AG04450 (cell line): ENCODE results near the gene OR2T34. TPM values are rescaled to one million over a fixed set of nuclear protein-coding genes. Genes with fewer than 3 reads are reported as not detected.

ENCODE experiments used
- CTCF ChIA-PET: fragments of 300-600, 350-600 bp; formaldehyde crosslinking; extraction: SDS; loops from one replicate; lab custom pipeline; 2022; ENCODE audit warnings: antibody characterized with exemption, inconsistent platforms; lab: Charles Lee
- POLR2A ChIA-PET: fragments of 350-600 bp; formaldehyde crosslinking; extraction: SDS; loops from one replicate; lab custom pipeline; 2021; ENCODE audit warnings: antibody characterized with exemption, inconsistent platforms; lab: Yijun Ruan, JAX
- DNase-seq: peaks from one replicate; pipeline ENCODE4 v3.0.0-alpha.2; 2011; ENCODE audit warnings: low read depth, low spot score
- H3K27ac ChIP-seq: one replicate; pipeline ENCODE4 v1.5.1; 2012; ENCODE audit warnings: low read depth, low read length, control low read depth
- H3K27me3 ChIP-seq: one replicate; pipeline ENCODE4 v1.6.0; 2012; ENCODE audit warnings: low read length; ENCODE audit not compliant: control insufficient read depth, insufficient read depth
- H3K4me3 ChIP-seq: 2 replicates; pipeline ENCODE4 v1.5.1; 2011; ENCODE audit warnings: mild to moderate bottlenecking, low read depth, low read length, control low read depth
- H3K9me3 ChIP-seq: 2 replicates; pipeline ENCODE4 v1.5.1; 2012; ENCODE audit warnings: low read length; ENCODE audit not compliant: control insufficient read depth, insufficient read depth
- polyA plus RNA-seq: library from polyadenylated mRNA; depleted of rRNA; stranded (reverse); fragments of >200 nt; gene quantifications from 2 replicates; pipeline ENCODE4 v1.2.3, GENCODE V29; 2011
- TF ChIP-seq, protein P1 (sequence below): IDR thresholded peaks from 2 replicates; pipeline ENCODE4 v1.5.1; 2011; ENCODE audit warnings: low read depth, low read length, control low read depth, inconsistent platforms

Gene OR2T34
- polyA plus RNA-seq, 1 experiment: not detected

DNA sequence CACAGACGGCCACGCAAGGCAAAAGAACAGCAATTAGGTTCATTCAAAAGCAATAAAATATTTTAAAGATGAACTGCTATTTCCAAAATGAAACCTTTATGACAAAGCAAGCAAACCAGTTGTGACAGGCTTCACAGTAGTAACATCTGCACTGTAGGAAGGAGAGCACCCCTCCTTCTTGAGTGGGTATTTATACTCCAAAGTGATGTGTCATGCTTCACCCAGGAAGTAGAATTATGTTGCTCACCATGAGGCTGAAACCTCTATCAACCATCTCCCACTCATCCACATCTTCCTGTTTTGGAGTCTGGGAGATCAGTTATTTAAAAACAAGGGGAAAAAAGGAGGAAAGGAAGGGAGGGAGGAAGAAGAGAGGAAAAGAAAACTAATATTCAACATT is 22.1 kb upstream of the OR2T34 start:
- H3K9me3 ChIP-seq: peaks cover 3% of the 10 kb centered on the region; the same call in 1 of the 2 replicates
- CTCF ChIA-PET: no interaction called here
- POLR2A ChIA-PET: no interaction called here
- no peak overlapping the region for H3K27ac ChIP-seq
- no peak for DNase-seq
- TF ChIP-seq, protein P1, sequence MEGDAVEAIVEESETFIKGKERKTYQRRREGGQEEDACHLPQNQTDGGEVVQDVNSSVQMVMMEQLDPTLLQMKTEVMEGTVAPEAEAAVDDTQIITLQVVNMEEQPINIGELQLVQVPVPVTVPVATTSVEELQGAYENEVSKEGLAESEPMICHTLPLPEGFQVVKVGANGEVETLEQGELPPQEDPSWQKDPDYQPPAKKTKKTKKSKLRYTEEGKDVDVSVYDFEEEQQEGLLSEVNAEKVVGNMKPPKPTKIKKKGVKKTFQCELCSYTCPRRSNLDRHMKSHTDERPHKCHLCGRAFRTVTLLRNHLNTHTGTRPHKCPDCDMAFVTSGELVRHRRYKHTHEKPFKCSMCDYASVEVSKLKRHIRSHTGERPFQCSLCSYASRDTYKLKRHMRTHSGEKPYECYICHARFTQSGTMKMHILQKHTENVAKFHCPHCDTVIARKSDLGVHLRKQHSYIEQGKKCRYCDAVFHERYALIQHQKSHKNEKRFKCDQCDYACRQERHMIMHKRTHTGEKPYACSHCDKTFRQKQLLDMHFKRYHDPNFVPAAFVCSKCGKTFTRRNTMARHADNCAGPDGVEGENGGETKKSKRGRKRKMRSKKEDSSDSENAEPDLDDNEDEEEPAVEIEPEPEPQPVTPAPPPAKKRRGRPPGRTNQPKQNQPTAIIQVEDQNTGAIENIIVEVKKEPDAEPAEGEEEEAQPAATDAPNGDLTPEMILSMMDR: no peak
- no peak overlapping the region for H3K4me3 ChIP-seq
- H3K27me3 ChIP-seq: no peaks in the 10 kb centered on the region

DNA sequence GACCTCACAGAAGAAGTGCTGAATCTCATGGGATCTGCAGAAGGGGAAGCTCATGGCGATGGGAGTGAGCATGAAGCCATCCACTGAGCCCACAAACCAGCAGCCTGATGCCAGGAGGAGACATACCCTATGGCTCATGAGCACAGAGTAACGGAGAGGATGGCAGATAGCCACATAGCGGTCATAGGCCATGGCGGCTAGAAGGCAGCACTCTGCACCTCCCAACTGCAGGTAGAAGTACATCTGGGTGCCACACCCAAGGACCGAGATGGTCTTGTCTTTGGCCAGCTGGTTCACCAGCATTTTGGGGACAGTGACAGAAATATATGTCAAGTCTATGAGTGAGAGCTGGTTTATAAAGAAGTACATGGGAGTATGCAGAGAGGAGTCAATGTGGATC is 18.7 kb upstream of the OR2T34 start:
- no peak overlapping the region for H3K27ac ChIP-seq
- POLR2A ChIA-PET: no interaction called here

DNA sequence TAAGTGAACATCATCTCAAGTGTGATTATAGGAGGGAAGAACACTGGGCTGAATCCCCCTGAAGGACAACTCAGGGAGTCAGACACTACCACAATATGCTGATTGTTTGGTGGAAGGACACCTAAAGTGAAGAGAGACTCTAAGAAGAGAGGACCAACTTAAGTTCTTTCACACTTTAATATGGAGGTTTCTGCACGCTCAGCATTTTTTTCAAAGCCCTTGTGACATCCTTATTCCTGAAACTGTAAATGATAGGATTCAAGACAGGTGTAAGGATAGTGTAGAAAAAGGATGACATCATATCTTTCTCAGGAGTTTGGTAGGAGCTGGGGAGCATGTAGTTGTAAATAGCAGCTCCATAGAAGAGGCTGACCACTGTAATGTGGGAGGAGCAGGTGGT is 18.1 kb upstream of the OR2T34 start:
- TF ChIP-seq, protein P1: no peak
- Histone ChIP-seq H3K27ac (no peak overlapping the region), H3K4me3 (no peak overlapping the region), H3K9me3 (peaks cover 6% of the 10 kb centered on the region), H3K27me3 (no peaks in the 10 kb centered on the region)
- POLR2A ChIA-PET: no interaction called here
- CTCF ChIA-PET: no interaction called here
- DNase-seq: no peak

More for the DNA sequence above, 18.7 kb upstream of the OR2T34 start:
- Histone ChIP-seq H3K4me3 (no peak overlapping the region), H3K9me3 (peaks cover 6% of the 10 kb centered on the region), H3K27me3 (no peaks in the 10 kb centered on the region)
- CTCF ChIA-PET: no interaction called here
- TF ChIP-seq, protein P1: no peak
- DNase-seq: no peak

DNA sequence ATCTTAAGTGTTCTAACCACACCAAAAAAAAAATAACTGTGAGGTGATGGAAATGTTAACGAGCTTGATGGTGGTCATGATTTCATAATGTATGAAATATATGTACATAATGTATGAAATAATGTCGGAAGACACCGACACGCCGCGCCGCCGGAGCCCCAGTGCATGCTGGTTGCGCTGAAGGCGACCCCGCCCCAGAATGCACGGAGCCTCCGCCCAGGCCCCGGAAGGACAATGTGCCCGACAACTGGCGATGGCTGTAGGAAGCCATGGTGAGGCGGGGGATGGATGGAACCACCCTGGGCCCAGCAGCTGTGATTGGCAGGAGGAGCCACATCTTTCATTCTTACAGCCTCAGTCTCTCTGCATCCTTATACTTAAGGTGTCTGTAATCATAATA is 15.5 kb upstream of the OR2T34 start:
- TF ChIP-seq, protein P1: no peak
- Histone ChIP-seq H3K9me3 (peaks cover 6% of the 10 kb centered on the region), H3K27me3 (no peaks in the 10 kb centered on the region), H3K4me3 (no peak overlapping the region), H3K27ac (no peak overlapping the region)
- DNase-seq: no peak
- ChIA-PET POLR2A (no interaction called here), CTCF (no interaction called here)

DNA sequence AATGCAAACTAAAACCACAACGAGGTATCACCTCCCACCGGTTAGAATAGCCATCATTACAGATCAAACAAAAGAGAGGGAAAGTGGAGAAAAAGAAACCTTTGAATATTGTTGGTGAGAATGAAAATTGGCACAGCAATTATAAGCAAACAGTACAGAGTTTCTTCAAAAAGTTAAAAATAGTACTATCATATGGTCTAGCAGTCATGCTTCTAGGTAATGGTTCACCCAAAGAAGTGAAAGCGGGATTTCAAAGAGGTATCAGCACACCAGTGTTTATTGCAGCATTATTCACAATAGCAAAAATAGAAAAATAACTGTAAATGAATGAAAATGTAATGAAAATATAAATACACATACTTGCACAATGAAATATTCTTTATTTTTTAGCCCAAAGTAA is 14.8 kb upstream of the OR2T34 start:
- TF ChIP-seq, protein P1: no peak
- ChIA-PET CTCF (no interaction called here), POLR2A (no interaction called here)
- no peak overlapping the region for H3K27ac ChIP-seq
- no peaks in the 10 kb centered on the region for H3K27me3 ChIP-seq
- peaks cover 6% of the 10 kb centered on the region for H3K9me3 ChIP-seq
- H3K4me3 ChIP-seq: no peak overlapping the region
- no peak for DNase-seq
